Right lobe of liver (tissue), 6 donors: ENCODE data around the gene PTPN3. TPM values are rescaled to one million over a fixed set of nuclear protein-coding genes. Genes with fewer than 3 reads are reported as not detected.

ENCODE experiments used
- ATAC-seq, 4 donors: fragments of 200-7000 bp; cut with Tn5 transposase; one replicate each; pipeline ENCODE4 v1.9.1; 2020; ENCODE audit warnings: mild to moderate bottlenecking in 4 of 4, moderate library complexity in 4 of 4
- DNase-seq, 3 donors: peaks; one replicate each; pipeline ENCODE4 v3.0.0-alpha.2; 2020
- H3K27ac ChIP-seq, 3 donors: fragments of 200-600 bp; one replicate each; pipeline ENCODE4 v1.8.0; 2022
- H3K27me3 ChIP-seq, 2 donors: fragments of 200-600 bp; one replicate each; pipeline ENCODE4 v1.8.0; 2022
- H3K36me3 ChIP-seq, 4 donors: fragments of 200-600 bp; sonication (generic) in 1 of 4; one replicate each; pipeline versions ENCODE4 v1.5.1 to v1.8.0; 2017 to 2022; ENCODE audit warnings: control low read depth in 1 of 4
- H3K4me1 ChIP-seq, 4 donors: fragments of 200-600 bp; sonication (generic) in 1 of 4; one replicate each; pipeline versions ENCODE4 v1.5.1 to v1.8.0; 2017 to 2022; ENCODE audit warnings: control low read depth in 1 of 4
- H3K4me3 ChIP-seq, 3 donors: fragments of 200-600 bp; one replicate each; pipeline ENCODE4 v1.8.0; 2022
- H3K9me3 ChIP-seq, 4 donors: fragments of 200-600 bp; sonication (generic) in 1 of 4; one replicate each; pipeline versions ENCODE4 v1.5.1 to v1.8.0; 2017 to 2022; ENCODE audit warnings: control low read depth in 1 of 4
- CTCF ChIP-seq, 4 donors: fragments of 200-600 bp in 3 of 4; fragments of 450-650 bp in 1 of 4; IDR thresholded peaks; one replicate each; pipeline versions ENCODE4 v1.5.1 to v1.8.0; 2016 to 2022; ENCODE audit warnings: antibody characterized with exemption in 4 of 4, mild to moderate bottlenecking in 2 of 4
- POLR2A ChIP-seq: fragments of 450-650 bp; IDR thresholded peaks from one replicate; pipeline ENCODE4 v1.6.1; 2017; ENCODE audit warnings: antibody characterized with exemption, mild to moderate bottlenecking
- WGBS: methylation state at CpG from one replicate; pipeline ENCODE4 v1.1.6; 2018; ENCODE audit warnings: low coverage, low lambda C conversion rate; ENCODE audit not compliant: insufficient coverage; ENCODE audit errors: missing lambda C conversion rate; 5-methylcytosine and 5-hydroxymethylcytosine counted together
- intact Hi-C, 2 donors: fragments of 100-400 bp; cut with DNase I; formaldehyde crosslinking; loops; one replicate each; pipeline versions ENCODE4 v1.11.2 to v1.14.1; 2022
- total RNA-seq, 6 experiments: library from RNA; depleted of rRNA in 2 of 6; stranded (reverse); fragments of >200 nt in 2 of 6; fragmentation: NEBNext Ultra II Directional in 3 of 6; extraction: Animal tissue kit (Norgen Biotek cat#: 25700) in 3 of 6; gene quantifications; one replicate each; pipeline versions ENCODE4 v1.1.0 to v1.2.4, GENCODE V29; 2016 to 2023
- donor health status: DM: no; HTN: yes; CAD: no.
- donor health status: DM: no; HTN: no; CAD: no.
- donor health status: DM: no; HTN: no; CAD: no.
- donor health status: DM: no; HTN: yes; CAD: no.
- donor health status: DM: no; HTN: yes; CAD: no.

PTPN3 gene
- total RNA-seq, 6 experiments from 2014 or later = 15.0 to 33.3 (median 30.0) TPM

- Histone ChIP-seq H3K4me1 (no peaks in the 10 kb centered on the region), H3K27ac (no peak overlapping the region), H3K36me3 (peaks cover 0 to 60% (median 29%) of the 10 kb centered on the region in 4 donors), H3K4me3 (no peak overlapping the region), H3K9me3 (no peaks in the 10 kb centered on the region), H3K27me3 (no peaks in the 10 kb centered on the region)
- ATAC-seq (no peak), DNase-seq (no peak)
- WGBS = 70% methylated on average over 4 of the region's 6 CpGs
- intact Hi-C loops = no loop called here
- no peak for TF ChIP-seq CTCF (IDR thresholded peaks at IDR 0.05)
- TF ChIP-seq POLR2A = no peak
Measured at GRCh38 chr9:109399258-109399767, 98.8 kb downstream of the PTPN3 start.

GRCh38 chr9:109391176-109391575, 106.9 kb downstream of the PTPN3 start:
- no peak overlapping the region for H3K4me3 ChIP-seq
- no peaks in the 10 kb centered on the region for H3K27me3 ChIP-seq
- no peak overlapping the region for H3K27ac ChIP-seq
- no peaks in the 10 kb centered on the region for H3K4me1 ChIP-seq
- 75% methylated on average over 8 of the region's 10 CpGs for WGBS
- H3K9me3 ChIP-seq = no peaks in the 10 kb centered on the region
- TF ChIP-seq CTCF (IDR thresholded peaks at IDR 0.05) (no peak), POLR2A (no peak)
- ATAC-seq (no peak), DNase-seq (no peak)
- intact Hi-C loops = no loop called here
- H3K36me3 ChIP-seq = peaks cover 0 to 59% (median 27%) of the 10 kb centered on the region in 4 donors

- 78% methylated on average over 5 of the region's 6 CpGs for WGBS
- intact Hi-C loops = no loop called here
Measured at GRCh38 chr9:109387856-109388255, 110.3 kb downstream of the PTPN3 start.

GRCh38 chr9:109387206-109387605, 110.9 kb downstream of the PTPN3 start:
- 67% methylated on average over 1 of the region's 3 CpGs for WGBS
- intact Hi-C loops = no loop called here
- no peaks in the 10 kb centered on the region for H3K9me3 ChIP-seq
- no peak overlapping the region for H3K4me3 ChIP-seq
- H3K27ac ChIP-seq = no peak overlapping the region
- DNase-seq (no peak), ATAC-seq (no peak)
- no peaks in the 10 kb centered on the region for H3K27me3 ChIP-seq
- H3K36me3 ChIP-seq = peaks cover 0 to 91% (median 45%) of the 10 kb centered on the region in 4 donors
- H3K4me1 ChIP-seq = no peaks in the 10 kb centered on the region
- TF ChIP-seq CTCF (IDR thresholded peaks at IDR 0.05) (no peak), POLR2A (no peak)

More at GRCh38 chr9:109387856-109388255, 110.3 kb downstream of the PTPN3 start:
- Histone ChIP-seq H3K9me3 (no peaks in the 10 kb centered on the region), H3K27me3 (no peaks in the 10 kb centered on the region), H3K27ac (no peak overlapping the region), H3K4me1 (no peaks in the 10 kb centered on the region), H3K36me3 (peaks cover 0 to 88% (median 42%) of the 10 kb centered on the region in 4 donors), H3K4me3 (no peak overlapping the region)
- DNase-seq (no peak), ATAC-seq (no peak)
- TF ChIP-seq CTCF (IDR thresholded peaks at IDR 0.05) (no peak), POLR2A (no peak)

GRCh38 chr9:109385499-109385898, 112.6 kb downstream of the PTPN3 start:
- Histone ChIP-seq H3K9me3 (no peaks in the 10 kb centered on the region), H3K4me3 (no peak overlapping the region), H3K36me3 (peaks cover 0 to 94% (median 50%) of the 10 kb centered on the region in 4 donors), H3K27ac (no peak overlapping the region), H3K4me1 (no peaks in the 10 kb centered on the region), H3K27me3 (no peaks in the 10 kb centered on the region)
- intact Hi-C loops = no loop called here
- ATAC-seq (no peak), DNase-seq (no peak)
- no peak for TF ChIP-seq CTCF (IDR thresholded peaks at IDR 0.05)
- TF ChIP-seq POLR2A = no peak
- WGBS = 85% methylated on average over 3 of the region's 3 CpGs
